ENCODE measurements around the gene ZIC4.

GRCh38 chr3:147407114-147407497 is 763 bp upstream of the ZIC4 start:
- no peak for TF ChIP-seq CTCF (IDR thresholded peaks at IDR 0.05)
- TF ChIP-seq POLR2AphosphoS5 (IDR thresholded peaks at IDR 0.05) = no peak
- no peak for TF ChIP-seq POLR2A (IDR thresholded peaks at IDR 0.05)

Data from prostate gland (tissue), 2 donors.